Activated CD4-positive, alpha-beta T cell treated with anti-CD3 and anti-CD28 coated beads for 48 hours (primary cell): ENCODE data around the gene LIPC.

ENCODE experiments used
- DNase-seq: peaks from one replicate; pipeline ENCODE4 v3.0.0-alpha.2; 2020

The LIPC gene

GRCh38 chr15:58544756-58545155, 113.0 kb downstream of the LIPC start:
- no peak for DNase-seq

- peak; percentile 59 for DNase-seq
These were observed 113.7 kb downstream of the LIPC start for GRCh38 chr15:58545307-58546065.

GRCh38 chr15:58546066-58546591, 114.3 kb downstream of the LIPC start:
- no peak for DNase-seq

- no peak for DNase-seq
These were observed 115.1 kb downstream of the LIPC start for GRCh38 chr15:58546635-58547627.

GRCh38 chr15:58547628-58548307, 116.0 kb downstream of the LIPC start:
- no peak for DNase-seq

- no peak for DNase-seq
These were observed 116.7 kb downstream of the LIPC start for GRCh38 chr15:58548308-58549012.

- DNase-seq = no peak
These were observed 117.4 kb downstream of the LIPC start for GRCh38 chr15:58549013-58549784.

GRCh38 chr15:58549785-58550074, 117.9 kb downstream of the LIPC start:
- no peak for DNase-seq

- peak; percentile 30 for DNase-seq
These were observed 119.4 kb downstream of the LIPC start for GRCh38 chr15:58551084-58551763.

- DNase-seq = peak; percentile 17
These were observed 120.1 kb downstream of the LIPC start for GRCh38 chr15:58551764-58552504.

- DNase-seq = no peak
These were observed 120.9 kb downstream of the LIPC start for GRCh38 chr15:58552505-58553364.

GRCh38 chr15:58553365-58553918, 121.7 kb downstream of the LIPC start:
- no peak for DNase-seq

- no peak for DNase-seq
These were observed 123.0 kb downstream of the LIPC start for GRCh38 chr15:58554758-58555157.

- no peak for DNase-seq
These were observed 123.6 kb downstream of the LIPC start for GRCh38 chr15:58555162-58556027.

GRCh38 chr15:58556028-58556361, 124.2 kb downstream of the LIPC start:
- no peak for DNase-seq

GRCh38 chr15:58556541-58556940, 124.8 kb downstream of the LIPC start:
- no peak for DNase-seq

GRCh38 chr15:58558777-58559176, 127.0 kb downstream of the LIPC start:
- no peak for DNase-seq
